Keratinocyte (primary cell): ENCODE measurements around the gene KRT5. TPM values are rescaled to one million over a fixed set of nuclear protein-coding genes. Genes with fewer than 3 reads are reported as not detected.
A peak's percentile ranks its signal among the peaks of the same experiment; 100 is the strongest.

ENCODE experiments used
- DNase-seq: peaks from one replicate; pipeline ENCODE4 v3.0.0-alpha.2; 2011; ENCODE audit warnings: low read depth, missing footprints, low spot score
- FAIRE-seq: peaks from 2 replicates; lab custom pipeline; 2011; peaks lifted over from hg19 to GRCh38; lab: Jason Lieb, UNC
- H2AFZ ChIP-seq: 2 replicates; pipeline ENCODE4 v1.6.0; 2012; ENCODE audit warnings: low read length, control low read depth, inconsistent platforms; ENCODE audit not compliant: control insufficient read depth
- H3K27ac ChIP-seq: 2 replicates; pipeline ENCODE4 v1.5.1; 2011; ENCODE audit warnings: low read length; ENCODE audit not compliant: control insufficient read depth, insufficient read depth
- H3K27me3 ChIP-seq: 3 replicates; pipeline ENCODE4 v1.6.0; 2011; ENCODE audit warnings: low read length; ENCODE audit not compliant: control insufficient read depth, insufficient read depth; ENCODE audit errors: extremely low read depth
- H3K36me3 ChIP-seq, 2 experiments: 2 replicates in 1 of 2; 3 replicates in 1 of 2; pipeline ENCODE4 v1.5.1; 2011; ENCODE audit warnings: low read length in 2 of 2, mild to moderate bottlenecking in 1 of 2; ENCODE audit not compliant: control insufficient read depth in 2 of 2, insufficient read depth in 2 of 2; ENCODE audit errors: extremely low read depth in 1 of 2
- H3K4me1 ChIP-seq: 3 replicates; pipeline ENCODE4 v1.5.1; 2011; ENCODE audit warnings: low read length; ENCODE audit not compliant: control insufficient read depth, insufficient read depth; ENCODE audit errors: extremely low read depth
- H3K4me2 ChIP-seq: 3 replicates; pipeline ENCODE4 v1.6.0; 2011; ENCODE audit warnings: low read depth, low read length; ENCODE audit not compliant: control insufficient read depth, insufficient read depth; ENCODE audit errors: extremely low read depth
- H3K4me3 ChIP-seq, 3 experiments: fragments of 200-600 bp in 1 of 3; sonication (generic) in 1 of 3; 2 replicates in 2 of 3; 3 replicates in 1 of 3; pipeline ENCODE4 v1.5.1; 2011 to 2016; ENCODE audit warnings: low read length in 3 of 3, mild to moderate bottlenecking in 3 of 3, control low read depth in 2 of 3, inconsistent platforms in 1 of 3, low read depth in 1 of 3, mixed read lengths in 1 of 3, mixed run types in 1 of 3, moderate library complexity in 1 of 3; ENCODE audit not compliant: control insufficient read depth in 2 of 3, insufficient read depth in 2 of 3; ENCODE audit errors: extremely low read depth in 1 of 3
- H3K79me2 ChIP-seq: 2 replicates; pipeline ENCODE4 v1.6.0; 2012; ENCODE audit warnings: low read length; ENCODE audit not compliant: control insufficient read depth, insufficient read depth
- H3K9ac ChIP-seq: 3 replicates; pipeline ENCODE4 v1.6.0; 2011; ENCODE audit warnings: low read length; ENCODE audit not compliant: control insufficient read depth, insufficient read depth; ENCODE audit errors: extremely low read depth
- H3K9me1 ChIP-seq: 3 replicates; pipeline ENCODE4 v1.6.0; 2011; ENCODE audit warnings: low read length; ENCODE audit not compliant: control insufficient read depth, insufficient read depth; ENCODE audit errors: extremely low read depth
- H3K9me3 ChIP-seq: 2 replicates; pipeline ENCODE4 v1.5.1; 2012; ENCODE audit warnings: low read depth, low read length; ENCODE audit not compliant: control insufficient read depth
- H4K20me1 ChIP-seq: 3 replicates; pipeline ENCODE4 v1.6.0; 2011; ENCODE audit warnings: low read length; ENCODE audit not compliant: control insufficient read depth, insufficient read depth; ENCODE audit errors: extremely low read depth
- CTCF ChIP-seq, 3 experiments: IDR thresholded peaks in 1 of 3; conservative IDR thresholded peaks in 1 of 3; optimal IDR thresholded peaks in 1 of 3; 2 replicates in 2 of 3; 3 replicates in 1 of 3; pipeline versions ENCODE3 to v1.5.1; 2011; ENCODE audit warnings: low read length in 3 of 3, mild to moderate bottlenecking in 3 of 3, moderate library complexity in 2 of 3, control low read depth in 1 of 3, inconsistent platforms in 1 of 3; ENCODE audit not compliant: insufficient read depth in 2 of 3; ENCODE audit errors: extremely low read depth in 1 of 3
- EZH2 ChIP-seq: IDR thresholded peaks from one replicate; pipeline ENCODE4 v1.6.1; 2012; ENCODE audit warnings: inconsistent platforms, mild to moderate bottlenecking, low read length, moderate library complexity
- dilution Hi-C: fragments of 300-500 bp; cut with MboI; formaldehyde crosslinking; loops from one replicate; pipeline ENCODE4 v1.7.0; 2020; ENCODE audit warnings: low sequenced_read_pairs; ENCODE audit not compliant: extremely low pct_ligation_motif_present
- polyA plus RNA-seq, 5 experiments: library from polyadenylated mRNA; depleted of rRNA in 3 of 5; stranded (reverse) in 3 of 5; stranded (forward) in 1 of 5; unstranded in 1 of 5; fragments of >200 nt; gene quantifications; 1 replicate in 1 of 5; 2 replicates in 3 of 5; 3 replicates in 1 of 5; pipeline versions ENCODE4 v1.2.1 to v1.2.3, GENCODE V29; 2011 to 2012; ENCODE audit warnings: missing spikeins in 2 of 5, low read depth in 1 of 5, low replicate concordance in 1 of 5

KRT5 gene
- polyA plus RNA-seq, 1 donor (not counting 4 experiments of a cell fraction or from before 2014, with no cell fraction given): 15,814 TPM

DNA sequence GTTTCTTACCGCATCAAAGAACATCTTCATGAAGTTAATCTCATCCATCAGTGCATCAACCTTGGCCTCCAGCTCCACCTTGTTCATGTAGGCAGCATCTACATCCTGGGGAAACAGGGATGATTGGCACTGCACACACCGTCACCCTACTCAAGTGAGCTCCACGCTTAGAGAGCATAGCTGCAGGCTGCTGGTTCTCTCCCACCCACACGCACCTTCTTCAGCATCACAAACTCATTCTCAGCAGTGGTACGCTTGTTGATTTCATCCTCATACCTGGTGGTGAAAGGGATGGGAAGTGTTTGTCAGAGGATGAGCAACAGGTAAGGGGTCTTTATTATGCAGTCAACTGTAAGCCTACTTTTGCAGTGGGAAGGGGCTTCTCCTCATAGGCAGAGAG is 2.3 kb downstream of the KRT5 start:
- DNase-seq (peak; percentile 59), FAIRE-seq (peak; percentile 77)
- Histone ChIP-seq H3K9me1 (no peaks in the 10 kb centered on the region), H3K9me3 (no peaks in the 10 kb centered on the region), H4K20me1 (peaks cover 45% of the 10 kb centered on the region), H3K4me2 (peak overlapping the region; percentile 96), H3K79me2 (peaks cover 22% of the 10 kb centered on the region), H3K27ac (peak overlapping the region; percentile 98), H3K36me3 (peaks cover 22 to 45% of the 10 kb centered on the region in 2 experiments), H3K4me1 (peaks cover 47% of the 10 kb centered on the region), H3K27me3 (no peaks in the 10 kb centered on the region), H3K9ac (peak overlapping the region; percentile 92), H3K4me3 (peak overlapping the region; percentile 49 to 96 (median 87)), H2AFZ (no peak overlapping the region)
- no peak for TF ChIP-seq CTCF (optimal IDR thresholded peaks at IDR 0.05 in 1 of 3, IDR thresholded peaks at IDR 0.05 in 1 of 3, conservative IDR thresholded peaks at IDR 0.05 in 1 of 3; ENCODE audit: extremely low read depth in 1 of 3, insufficient read depth in 2 of 3, low read length in 3 of 3)
- TF ChIP-seq EZH2: no peak
- dilution Hi-C loops: no loop called here

- TF ChIP-seq CTCF (optimal IDR thresholded peaks at IDR 0.05 in 1 of 3, IDR thresholded peaks at IDR 0.05 in 1 of 3, conservative IDR thresholded peaks at IDR 0.05 in 1 of 3; ENCODE audit: extremely low read depth in 1 of 3, insufficient read depth in 2 of 3, low read length in 3 of 3) (no peak), EZH2 (no peak)
- DNase-seq (peak; percentile 66), FAIRE-seq (peak; percentile 90)
- H3K4me1 ChIP-seq: peaks cover 41% of the 10 kb centered on the region
- peak overlapping the region; percentile 92 for H3K9ac ChIP-seq
- H3K4me3 ChIP-seq: peak overlapping the region; percentile 49 to 96 (median 87)
- H3K36me3 ChIP-seq: peaks cover 22 to 45% of the 10 kb centered on the region in 2 experiments
- H3K27ac ChIP-seq: peak overlapping the region; percentile 98
- H3K9me3 ChIP-seq: no peaks in the 10 kb centered on the region
- H3K27me3 ChIP-seq: no peaks in the 10 kb centered on the region
- dilution Hi-C loops: no loop called here
- H2AFZ ChIP-seq: no peak overlapping the region
- H4K20me1 ChIP-seq: peaks cover 45% of the 10 kb centered on the region
- peak overlapping the region; percentile 96 for H3K4me2 ChIP-seq
- H3K9me1 ChIP-seq: no peaks in the 10 kb centered on the region
- H3K79me2 ChIP-seq: peaks cover 22% of the 10 kb centered on the region
Observed at GRCh38 chr12:52517005-52517835, 3.0 kb downstream of the KRT5 start.
